H1 (cell line): Measurements from ENCODE around the gene SPTBN1. TPM values are rescaled to one million over a fixed set of nuclear protein-coding genes. Genes with fewer than 3 reads are reported as not detected.

Experiments
- CTCF ChIA-PET: fragments of 300-600 bp; sonication (Branson Sonifier 250); formaldehyde crosslinking; loops from one replicate; lab custom pipeline; 2021; ENCODE audit not compliant: partially characterized antibody; lab: Charles Lee
- POLR2A ChIA-PET: fragments of 300-600 bp; sonication (Branson Sonifier 250); formaldehyde crosslinking; loops from one replicate; lab custom pipeline; 2021; ENCODE audit warnings: inconsistent platforms; ENCODE audit not compliant: partially characterized antibody; lab: Charles Lee
- DNase-seq, 2 experiments: peaks; one replicate each; pipeline versions ENCODE4 v3.0.0 to v3.0.0-alpha.2; 2010 to 2022; ENCODE audit warnings: low spot score in 2 of 2, low read depth in 1 of 2, mixed read lengths in 1 of 2
- FAIRE-seq: peaks from 2 replicates; lab custom pipeline; 2011; peaks lifted over from hg19 to GRCh38; lab: Jason Lieb, UNC
- H2AFZ ChIP-seq: 2 replicates; pipeline ENCODE4 v1.8.1; 2012; ENCODE audit warnings: low read length, inconsistent platforms
- H2AK5ac ChIP-seq: 2 replicates; pipeline ENCODE4 v1.6.1; 2013; ENCODE audit warnings: low read depth, low read length
- H2BK120ac ChIP-seq: replicated peaks from 2 replicates; pipeline ENCODE3; 2013; ENCODE audit warnings: low read depth, low read length, inconsistent platforms
- H2BK12ac ChIP-seq: 2 replicates; pipeline ENCODE4 v1.6.1; 2013; ENCODE audit warnings: low read depth, low read length
- H2BK15ac ChIP-seq: 2 replicates; pipeline ENCODE4 v1.6.1; 2013; ENCODE audit warnings: low read length
- H2BK20ac ChIP-seq: 2 replicates; pipeline ENCODE4 v1.6.1; 2013; ENCODE audit warnings: low read length
- H2BK5ac ChIP-seq: 2 replicates; pipeline ENCODE4 v1.6.1; 2013; ENCODE audit warnings: low read depth, low read length
- H3K14ac ChIP-seq: 2 replicates; pipeline ENCODE4 v1.6.1; 2013; ENCODE audit warnings: inconsistent platforms; ENCODE audit not compliant: insufficient read length
- H3K18ac ChIP-seq: 2 replicates; pipeline ENCODE4 v1.6.1; 2013; ENCODE audit warnings: low read length; ENCODE audit errors: extremely low read depth
- H3K23ac ChIP-seq: 2 replicates; pipeline ENCODE4 v1.6.1; 2013; ENCODE audit warnings: inconsistent platforms; ENCODE audit not compliant: insufficient read length
- H3K23me2 ChIP-seq: 2 replicates; pipeline ENCODE4 v1.6.1; 2013; ENCODE audit warnings: low read depth, low read length
- H3K27ac ChIP-seq: 2 replicates; pipeline ENCODE4 v1.6.1; 2011; ENCODE audit warnings: low read depth, low read length, inconsistent platforms
- H3K27me3 ChIP-seq, 4 experiments: replicated peaks in 1 of 4; 1 replicate in 1 of 4; 2 replicates in 3 of 4; pipeline versions ENCODE4 v1.6.1 to v1.8.1; 2011 to 2013; ENCODE audit warnings: low read length in 3 of 4, mild to moderate bottlenecking in 3 of 4, inconsistent platforms in 2 of 4, mixed read lengths in 2 of 4, moderate library complexity in 1 of 4; ENCODE audit not compliant: control insufficient read depth in 3 of 4, insufficient read depth in 3 of 4; ENCODE audit errors: extremely low read depth in 1 of 4
- H3K36me3 ChIP-seq, 4 experiments: 2 replicates each; pipeline versions ENCODE4 v1.6.1 to v1.8.1; 2011 to 2013; ENCODE audit warnings: mild to moderate bottlenecking in 4 of 4, low read length in 3 of 4, moderate library complexity in 2 of 4, control low read depth in 1 of 4, inconsistent platforms in 1 of 4; ENCODE audit not compliant: insufficient read depth in 4 of 4, control insufficient read depth in 2 of 4
- H3K4ac ChIP-seq: replicated peaks from 2 replicates; pipeline ENCODE3; 2013; ENCODE audit warnings: low read length, low read depth, mixed read lengths, inconsistent platforms; ENCODE audit not compliant: insufficient read length
- H3K4me1 ChIP-seq, 4 experiments: replicated peaks in 1 of 4; 1 replicate in 1 of 4; 2 replicates in 3 of 4; pipeline versions ENCODE4 v1.6.1 to v1.8.1; 2011 to 2013; ENCODE audit warnings: low read length in 3 of 4, inconsistent platforms in 2 of 4, mixed read lengths in 1 of 4; ENCODE audit not compliant: insufficient read depth in 4 of 4, control insufficient read depth in 3 of 4
- H3K4me2 ChIP-seq, 2 experiments: 2 replicates each; pipeline versions ENCODE4 v1.6.1 to v1.8.1; 2011 to 2013; ENCODE audit warnings: low read depth in 2 of 2, low read length in 2 of 2, control low read depth in 1 of 2, inconsistent platforms in 1 of 2, mild to moderate bottlenecking in 1 of 2; ENCODE audit not compliant: insufficient read depth in 1 of 2
- H3K4me3 ChIP-seq, 4 experiments: fragments of 200-600, 300-600 bp in 1 of 4; sonication (generic), shearing (Covaris generic), sonication (Bioruptor Twin) in 1 of 4; 2 replicates each; pipeline versions ENCODE4 v1.5.1 to v1.8.1; 2011 to 2016; ENCODE audit warnings: low read length in 4 of 4, low read depth in 3 of 4, control low read depth in 2 of 4, inconsistent platforms in 2 of 4, mild to moderate bottlenecking in 2 of 4, mixed read lengths in 1 of 4, moderate library complexity in 1 of 4; ENCODE audit not compliant: insufficient read depth in 2 of 4; ENCODE audit errors: extremely low read depth in 1 of 4
- H3K56ac ChIP-seq: replicated peaks from 2 replicates; pipeline ENCODE3; 2013; ENCODE audit warnings: low read depth, mild to moderate bottlenecking, mixed read lengths, low read length, inconsistent platforms; ENCODE audit not compliant: insufficient read length
- H3K79me1 ChIP-seq: 2 replicates; pipeline ENCODE4 v1.6.1; 2013; ENCODE audit warnings: low read depth, low read length, control low read depth
- H3K79me2 ChIP-seq, 2 experiments: 2 replicates each; pipeline versions ENCODE4 v1.6.1 to v1.8.1; 2012 to 2013; ENCODE audit warnings: low read length in 2 of 2, mild to moderate bottlenecking in 2 of 2, inconsistent platforms in 1 of 2; ENCODE audit not compliant: insufficient read depth in 2 of 2, control insufficient read depth in 1 of 2
- H3K9ac ChIP-seq, 4 experiments: replicated peaks in 1 of 4; 1 replicate in 1 of 4; 2 replicates in 3 of 4; pipeline versions ENCODE4 v1.6.1 to v1.8.1; 2011 to 2013; ENCODE audit warnings: low read depth in 3 of 4, low read length in 3 of 4, control low read depth in 2 of 4, mild to moderate bottlenecking in 2 of 4, moderate library complexity in 2 of 4, inconsistent platforms in 1 of 4; ENCODE audit errors: extremely low read depth in 1 of 4
- H3K9me3 ChIP-seq, 2 experiments: 2 replicates each; pipeline versions ENCODE4 v1.6.1 to v1.8.1; 2012 to 2013; ENCODE audit warnings: mild to moderate bottlenecking in 2 of 2, moderate library complexity in 2 of 2, control low read depth in 1 of 2, inconsistent platforms in 1 of 2, low read depth in 1 of 2, low read length in 1 of 2, mixed read lengths in 1 of 2; ENCODE audit not compliant: insufficient read depth in 2 of 2
- H4K20me1 ChIP-seq, 2 experiments: replicated peaks in 1 of 2; 2 replicates each; pipeline versions ENCODE3 to v1.8.1; 2011 to 2013; ENCODE audit warnings: inconsistent platforms in 2 of 2, low read length in 2 of 2, mild to moderate bottlenecking in 1 of 2; ENCODE audit not compliant: insufficient read depth in 2 of 2, control insufficient read depth in 1 of 2
- H4K5ac ChIP-seq: 2 replicates; pipeline ENCODE4 v1.6.1; 2013; ENCODE audit warnings: low read length, low read depth, mixed read lengths, inconsistent platforms; ENCODE audit not compliant: insufficient read length
- H4K8ac ChIP-seq: 2 replicates; pipeline ENCODE4 v1.8.0; 2013; ENCODE audit warnings: mild to moderate bottlenecking, moderate library complexity, low read length, inconsistent platforms; ENCODE audit not compliant: insufficient read depth; ENCODE audit errors: extremely low read depth
- H4K91ac ChIP-seq: replicated peaks from 2 replicates; pipeline ENCODE3; 2013; ENCODE audit warnings: low read length, mixed read lengths, inconsistent platforms; ENCODE audit not compliant: insufficient read length
- BCL11A ChIP-seq, 2 experiments: IDR thresholded peaks; one replicate each; pipeline ENCODE4 v1.6.1; 2011; ENCODE audit warnings: low read depth in 2 of 2, low read length in 2 of 2, mild to moderate bottlenecking in 2 of 2
- WGBS, 2 experiments: shearing (Covaris generic) in 1 of 2; methylation state at CpG; one replicate each; pipeline versions ENCODE4 v1.1.6 to v1.1.7; 2013 to 2015; ENCODE audit warnings: low lambda C conversion rate in 2 of 2, mixed read lengths in 2 of 2, inconsistent platforms in 1 of 2, low coverage in 1 of 2, missing lambda C conversion rate in 1 of 2; ENCODE audit not compliant: insufficient replicate concordance in 2 of 2, insufficient coverage in 1 of 2, insufficient read length in 1 of 2; ENCODE audit errors: extremely low coverage in 1 of 2, missing lambda C conversion rate in 1 of 2; 5-methylcytosine and 5-hydroxymethylcytosine counted together
- polyA plus RNA-seq, 7 experiments: library from polyadenylated mRNA; depleted of rRNA in 3 of 7; stranded (reverse) in 5 of 7; unstranded in 2 of 7; fragments of >200 nt in 5 of 7; fragments of 200-250 nt in 2 of 7; gene quantifications; 1 replicate in 5 of 7; 2 replicates in 1 of 7; 4 replicates in 1 of 7; pipeline versions ENCODE4 v1.2.1 to v1.2.3, GENCODE V29; 2011 to 2013; ENCODE audit warnings: missing spikeins in 2 of 7, mixed read lengths in 2 of 7
- total RNA-seq: library from RNA; stranded (reverse); fragmentation: NEBNext Ultra II Directional; extraction: Animal tissue kit (Norgen Biotek cat#: 25700); gene quantifications from 2 replicates; pipeline ENCODE4 v1.2.1, GENCODE V29; 2021

SPTBN1 gene
- total and polyA plus RNA-seq, 2 of the 8 experiments (the other 6 are each of a cell fraction or from before 2014, with no cell fraction given): 31.8 to 180 TPM

DNA sequence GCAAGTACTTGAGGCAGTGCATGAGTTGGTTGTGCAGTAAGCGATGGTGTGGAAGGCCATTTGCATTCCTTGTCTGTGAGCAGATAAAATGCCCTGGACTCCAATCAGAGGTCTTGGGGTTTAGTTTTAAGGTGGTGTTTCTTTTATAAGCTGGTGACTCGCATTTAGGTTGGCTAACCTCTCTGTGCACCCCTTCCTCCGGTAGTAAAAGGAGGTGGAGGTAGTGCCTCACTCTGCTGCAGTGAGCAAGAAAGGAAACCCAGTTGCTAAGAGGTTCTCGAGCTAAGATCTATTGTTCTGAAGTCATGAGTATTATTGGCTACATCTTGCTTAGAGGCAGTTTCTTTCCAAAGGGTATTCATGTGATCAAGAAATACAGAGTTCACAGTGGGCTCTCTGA lies 193.1 kb downstream of the SPTBN1 start:
- H2BK12ac ChIP-seq: no peak overlapping the region
- no peaks in the 10 kb centered on the region for H3K4me1 ChIP-seq
- H3K4ac ChIP-seq: no peak overlapping the region
- no peaks in the 10 kb centered on the region; the same call in 1 of the 2 replicates for H3K79me1 ChIP-seq
- H4K5ac ChIP-seq: no peak overlapping the region
- no peak overlapping the region for H4K8ac ChIP-seq
- H2BK20ac ChIP-seq: no peak overlapping the region
- no peaks in the 10 kb centered on the region for H3K79me2 ChIP-seq
- no peak overlapping the region for H3K14ac ChIP-seq
- H3K27me3 ChIP-seq: no peaks in the 10 kb centered on the region
- no peak overlapping the region for H2AK5ac ChIP-seq
- CTCF ChIA-PET: interaction anchor here (0.7 to 5.5 kb wide), 3 partner anchors 9 to 17 kb away, joined by 3 to 47 read pairs (median 6); no protein-coding TSS in a partner anchor
- H4K20me1 ChIP-seq: peaks cover 3 to 4% of the 10 kb centered on the region in 2 experiments
- DNase-seq: no peak
- H3K36me3 ChIP-seq: peaks cover 53 to 97% (median 79%) of the 10 kb centered on the region in 4 experiments
- H3K56ac ChIP-seq: no peak overlapping the region
- FAIRE-seq: no peak
- no peak overlapping the region for H4K91ac ChIP-seq
- POLR2A ChIA-PET: no interaction called here
- no peak overlapping the region for H2AFZ ChIP-seq
- no peak overlapping the region for H3K18ac ChIP-seq
- no peak overlapping the region for H3K27ac ChIP-seq
- no peak overlapping the region for H3K23ac ChIP-seq
- no peak overlapping the region for H2BK5ac ChIP-seq
- WGBS, 2 experiments: 88% methylated on average over 4 of the region's 4 CpGs; no CpG with 5 or more reads in 1 of the 2 experiments
- H3K4me2 ChIP-seq: no peak overlapping the region
- no peak overlapping the region for H2BK15ac ChIP-seq
- H3K4me3 ChIP-seq: no peak overlapping the region
- no peaks in the 10 kb centered on the region for H3K23me2 ChIP-seq
- no peak overlapping the region for H3K9ac ChIP-seq
- no peaks in the 10 kb centered on the region for H3K9me3 ChIP-seq
- H2BK120ac ChIP-seq: no peak overlapping the region
- TF ChIP-seq BCL11A (IDR thresholded peaks at IDR 0.05; ENCODE audit: low read depth in 2 of 2, low read length in 2 of 2): no peak
